ENCODE results near the gene ZBTB21. TPM values are rescaled to one million over a fixed set of nuclear protein-coding genes. Genes with fewer than 3 reads are reported as not detected.
"Not testable (repeated sequence)": the region's sequence is repeated elsewhere in the genome, so short reads cannot be mapped to it uniquely, and the experiment has no call there.

The ZBTB21 gene
- total RNA-seq, 2 donors from 2014 or later, result 5.7 to 14.7 TPM

DNA sequence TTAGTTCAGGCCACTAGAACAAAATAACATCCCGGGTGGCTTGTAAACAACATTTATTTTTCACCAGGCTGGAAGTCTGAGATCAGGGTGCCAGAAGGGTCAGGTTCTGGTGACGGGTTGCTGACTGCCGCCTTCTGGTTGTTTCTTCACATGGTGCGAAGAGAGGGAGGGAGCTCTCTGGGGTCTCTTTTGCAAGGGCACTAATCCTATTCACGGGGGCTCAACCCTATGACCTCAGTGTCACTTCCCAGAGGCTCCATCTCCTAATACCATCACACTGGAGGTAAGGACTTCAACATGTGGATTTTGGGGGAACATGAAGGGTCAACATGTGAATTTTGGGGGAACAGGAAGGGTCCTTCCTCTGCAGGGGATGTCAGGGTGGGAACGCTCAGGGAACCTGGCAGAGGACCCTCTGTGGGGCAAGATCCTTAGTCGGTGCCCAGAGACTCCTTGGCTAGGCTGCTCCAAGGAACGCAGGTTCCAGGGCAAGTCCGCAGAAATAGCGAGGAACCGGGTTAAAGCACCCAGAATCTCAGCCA is 47.7 kb downstream of the ZBTB21 start:
- no peak for ATAC-seq
- intact Hi-C loops (cut with DNase I), result no loop called here

DNA sequence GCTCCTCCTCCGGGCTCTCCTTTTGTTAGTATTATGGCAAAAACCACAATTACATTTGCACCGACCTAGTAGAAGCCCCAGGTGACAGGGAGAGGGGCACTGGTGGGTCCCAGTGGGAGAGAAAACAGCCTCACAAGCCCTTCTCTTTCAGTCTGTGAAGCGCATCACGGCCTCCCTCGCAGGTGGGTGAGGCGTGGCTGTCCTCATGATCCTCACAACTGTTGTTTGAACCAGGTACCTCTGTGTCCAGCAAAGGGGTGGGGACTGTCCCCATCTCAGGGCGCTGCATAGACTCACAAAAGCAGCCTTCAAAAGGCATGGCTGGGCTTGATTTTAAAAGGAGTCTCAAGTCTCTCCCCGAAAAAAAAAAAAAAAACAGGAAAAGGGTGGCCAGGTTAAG is 48.4 kb downstream of the ZBTB21 start:
- DNase-seq (no peak), ATAC-seq (no peak)
- intact Hi-C loops (cut with DNase I), result no loop called here

More for the DNA sequence above, 47.7 kb downstream of the ZBTB21 start:
- DNase-seq, result no peak

DNA sequence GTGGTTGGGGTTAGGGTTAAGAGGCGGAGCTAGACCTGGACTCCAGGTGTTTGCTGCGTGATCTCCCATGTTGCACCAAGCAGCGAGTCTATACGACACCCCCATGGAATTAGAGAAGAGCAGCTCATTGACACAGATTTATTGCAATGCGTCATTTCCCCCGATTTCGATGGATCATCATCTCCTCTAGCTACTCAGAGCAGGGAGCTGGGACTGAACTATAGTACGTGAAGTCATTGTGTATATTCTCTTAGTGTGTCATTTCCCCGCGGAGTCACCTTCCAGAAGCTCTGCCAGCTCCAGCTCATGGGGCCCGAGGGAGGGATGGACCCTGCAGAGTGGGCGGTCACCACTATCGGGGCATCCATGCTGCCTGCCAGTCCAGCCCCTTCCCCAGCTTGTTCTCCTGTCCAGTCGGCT is 48.9 kb downstream of the ZBTB21 start:
- intact Hi-C loops (cut with DNase I), result no loop called here
- ATAC-seq (no peak), DNase-seq (no peak)

DNA sequence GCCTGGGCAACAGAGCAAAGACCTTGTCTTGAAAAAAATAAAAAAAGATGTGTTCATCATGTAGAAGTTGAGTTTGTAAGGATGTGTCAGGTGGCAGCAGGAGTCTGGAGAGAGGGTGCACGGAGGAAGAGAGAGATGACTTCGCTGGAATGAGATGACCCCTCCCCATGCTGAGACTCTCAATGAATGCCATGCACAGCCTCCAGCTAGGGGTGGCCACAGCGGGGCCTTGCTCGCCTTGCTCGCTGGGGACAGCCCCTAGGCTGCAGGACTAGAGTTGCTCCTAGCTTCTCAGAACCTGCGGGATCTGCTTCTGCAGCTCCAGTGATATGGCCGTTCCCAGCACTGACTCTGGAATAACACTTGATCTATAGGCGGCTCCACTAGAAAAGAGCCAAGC is 49.8 kb downstream of the ZBTB21 start:
- ATAC-seq (no peak), DNase-seq (no peak)
- intact Hi-C loops (cut with DNase I), result no loop called here

- not testable (repeated sequence) for ATAC-seq, DNase-seq
- intact Hi-C loops (cut with DNase I), result loop anchor here in 1 of 2 donors (10.0 kb wide), 1 partner anchor 75 kb away; no protein-coding TSS in a partner anchor
These were observed 50.5 kb downstream of the ZBTB21 start for GRCh38 chr21:41959697-41960096.

GRCh38 chr21:41958886-41959563 is 51.1 kb downstream of the ZBTB21 start:
- DNase-seq (no peak), ATAC-seq (no peak)
- intact Hi-C loops (cut with DNase I), result loop anchor here in 1 of 2 donors (10.0 kb wide), 1 partner anchor 74 kb away; no protein-coding TSS in a partner anchor

DNA sequence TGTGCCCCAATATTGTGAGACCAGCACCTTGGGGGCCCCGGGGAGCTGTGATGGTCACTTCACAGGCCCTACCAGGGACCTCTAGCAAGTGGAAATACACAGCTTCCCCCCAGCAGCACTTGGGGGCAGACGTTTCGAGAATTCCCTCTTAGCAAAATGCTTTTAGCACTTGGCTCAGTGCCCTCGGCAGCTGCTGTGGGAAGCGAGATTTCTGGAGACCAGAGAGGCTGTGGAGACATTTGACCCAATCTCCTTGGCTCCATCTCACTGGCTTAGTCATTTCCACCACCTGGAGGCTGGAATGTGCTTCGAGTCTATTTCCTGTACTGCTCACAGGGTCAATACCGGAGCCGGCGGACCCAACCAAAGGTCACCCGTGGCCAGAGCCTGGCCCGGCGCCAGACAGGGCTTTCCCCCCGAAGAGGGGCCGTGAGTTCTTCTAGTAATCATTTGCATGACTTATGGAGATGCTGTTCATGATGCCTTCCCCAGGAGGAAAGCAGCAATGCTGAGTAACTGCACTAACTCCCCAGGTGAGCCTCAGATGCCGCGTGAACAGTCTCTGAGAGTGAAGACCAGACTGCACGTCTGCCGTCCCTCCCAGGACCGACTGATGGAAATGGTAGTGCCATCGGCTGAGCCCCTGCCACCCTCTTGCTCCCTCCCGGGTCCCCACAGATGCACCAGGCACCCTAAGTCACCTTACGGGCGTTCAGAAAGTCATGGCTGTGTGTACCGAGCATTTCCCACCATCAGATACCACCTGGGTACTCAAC is 52.0 kb downstream of the ZBTB21 start:
- ATAC-seq, result peak; percentile 53 to 63
- intact Hi-C loops (cut with DNase I), result loop anchor here in 1 of 2 donors (10.0 kb wide), 1 partner anchor 73 kb away; no protein-coding TSS in a partner anchor
- peak; percentile 79 for DNase-seq

DNA sequence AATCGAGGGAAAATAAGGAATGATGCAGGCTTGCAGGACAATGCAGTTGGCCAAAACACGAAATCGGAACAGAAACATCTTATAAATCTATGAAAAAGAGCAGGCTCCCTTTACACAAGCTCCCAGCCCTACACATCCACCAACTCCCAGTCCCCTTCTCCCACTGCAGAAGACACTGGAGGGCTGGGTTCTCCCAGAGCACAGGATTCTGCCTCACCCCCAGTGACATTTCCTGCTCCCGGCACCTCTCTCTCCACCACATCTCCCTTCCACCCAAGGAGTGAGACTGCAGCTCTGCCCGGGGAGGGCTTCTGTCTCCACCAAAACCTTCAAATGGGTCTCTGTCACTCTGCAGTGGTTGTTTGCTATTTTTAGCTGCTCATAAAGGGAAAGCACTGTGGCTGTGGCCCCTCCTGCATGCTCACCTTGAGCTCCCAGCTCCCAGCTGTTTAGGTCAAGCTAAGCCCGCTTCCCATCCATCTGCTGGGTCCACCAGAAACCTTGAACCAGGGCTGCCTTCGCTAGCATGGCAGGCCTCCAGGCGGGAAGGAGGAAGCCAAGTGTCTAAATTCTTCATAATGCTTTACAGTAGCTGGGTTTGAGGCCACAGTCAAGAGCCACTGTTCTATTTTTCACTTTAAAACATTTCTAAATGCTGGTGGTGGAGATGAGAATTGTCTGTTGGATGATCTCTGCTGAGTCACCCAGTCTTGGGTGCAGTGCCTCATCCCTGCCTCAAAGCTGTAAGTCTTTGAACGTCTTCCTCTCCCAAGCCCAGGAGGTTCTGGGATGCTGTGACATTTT is 53.0 kb downstream of the ZBTB21 start:
- DNase-seq (no peak), ATAC-seq (peak in 1 of 2 donors; percentile 3)
- intact Hi-C loops (cut with DNase I), result loop anchor here in 1 of 2 donors (10.0 kb wide), 1 partner anchor 72 kb away; no protein-coding TSS in a partner anchor

- no peak for DNase-seq
- intact Hi-C loops (cut with DNase I), result loop anchor here in 1 of 2 donors (10.0 kb wide), 1 partner anchor 71 kb away; no protein-coding TSS in a partner anchor
- no peak for ATAC-seq
These were observed 54.6 kb downstream of the ZBTB21 start for GRCh38 chr21:41955516-41955915.

- intact Hi-C loops (cut with DNase I), result loop anchor here in 1 of 2 donors (10.0 kb wide), 1 partner anchor 70 kb away; no protein-coding TSS in a partner anchor
- no peak for ATAC-seq
These were observed 55.3 kb downstream of the ZBTB21 start for GRCh38 chr21:41954654-41955499.

GRCh38 chr21:41953831-41954653 is 56.1 kb downstream of the ZBTB21 start, which contains the start of gene C2CD2:
C2CD2 (minus strand) TSS chr21:41954018; CDS start chr21:41953648, 370 bp downstream.
- DNase-seq, result peak; percentile 78
- intact Hi-C loops (cut with DNase I), result loop anchor here in 1 of 2 donors (10.0 kb wide), 1 partner anchor 69 kb away; no protein-coding TSS in a partner anchor
- ATAC-seq, result peak; percentile 82 to 89

More at GRCh38 chr21:41954654-41955499, 55.3 kb downstream of the ZBTB21 start:
- no peak for DNase-seq

- DNase-seq (peak; percentile 44), ATAC-seq (peak; percentile 12 to 21)
- intact Hi-C loops (cut with DNase I), result loop anchor here in 1 of 2 donors (10.0 kb wide), 1 partner anchor 69 kb away; no protein-coding TSS in a partner anchor
These were observed 56.8 kb downstream of the ZBTB21 start for GRCh38 chr21:41953249-41953830.

DNA sequence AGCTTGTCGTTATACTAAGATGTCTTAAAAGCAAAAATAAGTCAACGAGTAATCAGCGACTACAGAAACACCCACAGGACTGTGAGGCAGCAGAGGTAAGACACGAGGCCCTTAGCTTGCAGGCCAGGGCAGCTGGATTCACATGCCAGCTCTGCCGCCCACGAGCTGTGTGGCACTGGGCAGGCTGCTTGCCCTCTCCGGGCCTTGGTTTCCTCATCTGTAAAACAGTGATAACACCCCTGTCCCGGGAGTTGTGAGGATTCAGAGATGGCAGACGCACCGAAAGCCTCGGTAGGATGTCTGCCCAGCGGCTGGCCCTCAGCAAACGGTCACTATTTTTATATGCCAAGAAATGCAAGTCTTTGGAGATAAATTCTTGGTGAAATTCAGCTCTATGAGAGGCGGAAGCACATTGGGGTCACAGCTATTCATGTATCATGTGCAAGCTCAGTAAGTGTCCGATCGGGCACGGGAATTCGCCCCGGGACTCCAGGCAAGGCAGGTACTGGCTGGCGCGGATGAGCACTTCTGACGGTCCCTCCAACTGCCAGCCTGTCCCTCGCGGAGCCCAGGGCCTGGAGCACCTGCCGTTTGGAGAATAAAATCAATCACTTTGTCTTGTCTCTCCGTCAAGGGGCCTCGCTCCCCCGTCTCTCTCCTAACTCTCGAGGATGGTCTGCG is 57.5 kb downstream of the ZBTB21 start:
- intact Hi-C loops (cut with DNase I), result loop anchor here in 1 of 2 donors (10.0 kb wide), 1 partner anchor 68 kb away; no protein-coding TSS in a partner anchor
- no peak for ATAC-seq

GRCh38 chr21:41951876-41952567 is 58.1 kb downstream of the ZBTB21 start:
- DNase-seq, result no peak

More for the DNA sequence above, 57.5 kb downstream of the ZBTB21 start:
- DNase-seq, result no peak

GRCh38 chr21:41950941-41951351 is 59.2 kb downstream of the ZBTB21 start:
- DNase-seq, result no peak
- intact Hi-C loops (cut with DNase I), result loop anchor here in 1 of 2 donors (10.0 kb wide), 1 partner anchor 66 kb away; no protein-coding TSS in a partner anchor
- ATAC-seq, result no peak

More at GRCh38 chr21:41951876-41952567, 58.1 kb downstream of the ZBTB21 start:
- intact Hi-C loops (cut with DNase I), result loop anchor here in 1 of 2 donors (10.0 kb wide), 1 partner anchor 67 kb away; no protein-coding TSS in a partner anchor
- no peak for ATAC-seq

All from left cardiac atrium (tissue), 4 donors.